ENCODE data around the gene POGLUT3. TPM values are rescaled to one million over a fixed set of nuclear protein-coding genes. Genes with fewer than 3 reads are reported as not detected.
A peak's percentile ranks its signal among the peaks of the same experiment; 100 is the strongest.

Gene POGLUT3
- total and polyA plus RNA-seq, 9 of the 15 experiments (the other 6 are each of a cell fraction or from before 2014, with no cell fraction given): 4.6 to 29.7 (median 17.8) TPM

DNA sequence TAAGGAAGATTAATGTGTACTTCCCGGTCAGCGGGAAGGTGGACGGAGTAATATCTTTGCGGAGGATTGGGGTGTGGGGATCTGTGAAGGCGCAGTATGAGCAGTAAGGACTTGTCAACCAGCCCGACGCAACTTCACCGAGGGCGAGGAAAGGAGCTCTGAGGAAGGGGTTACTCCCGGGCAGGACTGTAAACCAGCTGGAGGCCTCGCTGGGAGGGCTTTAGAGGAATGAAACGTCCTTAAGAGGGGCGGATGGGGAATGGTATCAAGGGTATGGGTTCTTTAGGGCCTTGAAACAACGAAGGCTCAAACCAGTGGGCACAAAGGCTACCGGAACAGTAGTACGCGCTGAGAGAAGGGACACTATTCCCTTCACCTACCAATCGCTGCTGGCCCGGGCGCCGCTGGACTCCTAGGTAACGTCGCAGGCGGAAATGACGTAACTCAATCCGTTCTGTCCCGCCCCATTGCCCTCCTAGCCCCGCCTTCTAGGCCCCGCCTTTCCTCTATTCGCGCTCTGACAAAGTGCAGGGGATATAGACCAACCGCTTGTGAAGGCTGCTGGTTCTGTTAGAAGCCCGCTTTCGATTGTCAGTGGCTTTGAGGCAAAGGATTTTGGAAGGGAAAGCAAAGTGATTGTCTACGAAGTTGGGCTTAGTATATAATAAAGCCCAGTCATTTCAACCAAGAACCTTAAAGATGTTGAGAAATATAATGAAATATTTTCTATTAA is 30.9 kb downstream of the POGLUT3 start, which contains the start of gene C11orf65 (continued):
- TF ChIP-seq, protein P1, sequence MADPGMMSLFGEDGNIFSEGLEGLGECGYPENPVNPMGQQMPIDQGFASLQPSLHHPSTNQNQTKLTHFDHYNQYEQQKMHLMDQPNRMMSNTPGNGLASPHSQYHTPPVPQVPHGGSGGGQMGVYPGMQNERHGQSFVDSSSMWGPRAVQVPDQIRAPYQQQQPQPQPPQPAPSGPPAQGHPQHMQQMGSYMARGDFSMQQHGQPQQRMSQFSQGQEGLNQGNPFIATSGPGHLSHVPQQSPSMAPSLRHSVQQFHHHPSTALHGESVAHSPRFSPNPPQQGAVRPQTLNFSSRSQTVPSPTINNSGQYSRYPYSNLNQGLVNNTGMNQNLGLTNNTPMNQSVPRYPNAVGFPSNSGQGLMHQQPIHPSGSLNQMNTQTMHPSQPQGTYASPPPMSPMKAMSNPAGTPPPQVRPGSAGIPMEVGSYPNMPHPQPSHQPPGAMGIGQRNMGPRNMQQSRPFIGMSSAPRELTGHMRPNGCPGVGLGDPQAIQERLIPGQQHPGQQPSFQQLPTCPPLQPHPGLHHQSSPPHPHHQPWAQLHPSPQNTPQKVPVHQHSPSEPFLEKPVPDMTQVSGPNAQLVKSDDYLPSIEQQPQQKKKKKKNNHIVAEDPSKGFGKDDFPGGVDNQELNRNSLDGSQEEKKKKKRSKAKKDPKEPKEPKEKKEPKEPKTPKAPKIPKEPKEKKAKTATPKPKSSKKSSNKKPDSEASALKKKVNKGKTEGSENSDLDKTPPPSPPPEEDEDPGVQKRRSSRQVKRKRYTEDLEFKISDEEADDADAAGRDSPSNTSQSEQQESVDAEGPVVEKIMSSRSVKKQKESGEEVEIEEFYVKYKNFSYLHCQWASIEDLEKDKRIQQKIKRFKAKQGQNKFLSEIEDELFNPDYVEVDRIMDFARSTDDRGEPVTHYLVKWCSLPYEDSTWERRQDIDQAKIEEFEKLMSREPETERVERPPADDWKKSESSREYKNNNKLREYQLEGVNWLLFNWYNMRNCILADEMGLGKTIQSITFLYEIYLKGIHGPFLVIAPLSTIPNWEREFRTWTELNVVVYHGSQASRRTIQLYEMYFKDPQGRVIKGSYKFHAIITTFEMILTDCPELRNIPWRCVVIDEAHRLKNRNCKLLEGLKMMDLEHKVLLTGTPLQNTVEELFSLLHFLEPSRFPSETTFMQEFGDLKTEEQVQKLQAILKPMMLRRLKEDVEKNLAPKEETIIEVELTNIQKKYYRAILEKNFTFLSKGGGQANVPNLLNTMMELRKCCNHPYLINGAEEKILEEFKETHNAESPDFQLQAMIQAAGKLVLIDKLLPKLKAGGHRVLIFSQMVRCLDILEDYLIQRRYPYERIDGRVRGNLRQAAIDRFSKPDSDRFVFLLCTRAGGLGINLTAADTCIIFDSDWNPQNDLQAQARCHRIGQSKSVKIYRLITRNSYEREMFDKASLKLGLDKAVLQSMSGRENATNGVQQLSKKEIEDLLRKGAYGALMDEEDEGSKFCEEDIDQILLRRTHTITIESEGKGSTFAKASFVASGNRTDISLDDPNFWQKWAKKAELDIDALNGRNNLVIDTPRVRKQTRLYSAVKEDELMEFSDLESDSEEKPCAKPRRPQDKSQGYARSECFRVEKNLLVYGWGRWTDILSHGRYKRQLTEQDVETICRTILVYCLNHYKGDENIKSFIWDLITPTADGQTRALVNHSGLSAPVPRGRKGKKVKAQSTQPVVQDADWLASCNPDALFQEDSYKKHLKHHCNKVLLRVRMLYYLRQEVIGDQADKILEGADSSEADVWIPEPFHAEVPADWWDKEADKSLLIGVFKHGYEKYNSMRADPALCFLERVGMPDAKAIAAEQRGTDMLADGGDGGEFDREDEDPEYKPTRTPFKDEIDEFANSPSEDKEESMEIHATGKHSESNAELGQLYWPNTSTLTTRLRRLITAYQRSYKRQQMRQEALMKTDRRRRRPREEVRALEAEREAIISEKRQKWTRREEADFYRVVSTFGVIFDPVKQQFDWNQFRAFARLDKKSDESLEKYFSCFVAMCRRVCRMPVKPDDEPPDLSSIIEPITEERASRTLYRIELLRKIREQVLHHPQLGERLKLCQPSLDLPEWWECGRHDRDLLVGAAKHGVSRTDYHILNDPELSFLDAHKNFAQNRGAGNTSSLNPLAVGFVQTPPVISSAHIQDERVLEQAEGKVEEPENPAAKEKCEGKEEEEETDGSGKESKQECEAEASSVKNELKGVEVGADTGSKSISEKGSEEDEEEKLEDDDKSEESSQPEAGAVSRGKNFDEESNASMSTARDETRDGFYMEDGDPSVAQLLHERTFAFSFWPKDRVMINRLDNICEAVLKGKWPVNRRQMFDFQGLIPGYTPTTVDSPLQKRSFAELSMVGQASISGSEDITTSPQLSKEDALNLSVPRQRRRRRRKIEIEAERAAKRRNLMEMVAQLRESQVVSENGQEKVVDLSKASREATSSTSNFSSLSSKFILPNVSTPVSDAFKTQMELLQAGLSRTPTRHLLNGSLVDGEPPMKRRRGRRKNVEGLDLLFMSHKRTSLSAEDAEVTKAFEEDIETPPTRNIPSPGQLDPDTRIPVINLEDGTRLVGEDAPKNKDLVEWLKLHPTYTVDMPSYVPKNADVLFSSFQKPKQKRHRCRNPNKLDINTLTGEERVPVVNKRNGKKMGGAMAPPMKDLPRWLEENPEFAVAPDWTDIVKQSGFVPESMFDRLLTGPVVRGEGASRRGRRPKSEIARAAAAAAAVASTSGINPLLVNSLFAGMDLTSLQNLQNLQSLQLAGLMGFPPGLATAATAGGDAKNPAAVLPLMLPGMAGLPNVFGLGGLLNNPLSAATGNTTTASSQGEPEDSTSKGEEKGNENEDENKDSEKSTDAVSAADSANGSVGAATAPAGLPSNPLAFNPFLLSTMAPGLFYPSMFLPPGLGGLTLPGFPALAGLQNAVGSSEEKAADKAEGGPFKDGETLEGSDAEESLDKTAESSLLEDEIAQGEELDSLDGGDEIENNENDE (IDR thresholded peaks at IDR 0.05; ENCODE audit: low read depth, low read length): no peak
- TF ChIP-seq MCM5 (IDR thresholded peaks at IDR 0.05; ENCODE audit: low read depth) (no peak), SNIP1 (IDR thresholded peaks at IDR 0.05; ENCODE audit: low read depth) (no peak), HDAC3 (IDR thresholded peaks at IDR 0.05; ENCODE audit: borderline replicate concordance, partially characterized antibody) (peak; percentile 27)
- TF ChIP-seq, protein P2, sequence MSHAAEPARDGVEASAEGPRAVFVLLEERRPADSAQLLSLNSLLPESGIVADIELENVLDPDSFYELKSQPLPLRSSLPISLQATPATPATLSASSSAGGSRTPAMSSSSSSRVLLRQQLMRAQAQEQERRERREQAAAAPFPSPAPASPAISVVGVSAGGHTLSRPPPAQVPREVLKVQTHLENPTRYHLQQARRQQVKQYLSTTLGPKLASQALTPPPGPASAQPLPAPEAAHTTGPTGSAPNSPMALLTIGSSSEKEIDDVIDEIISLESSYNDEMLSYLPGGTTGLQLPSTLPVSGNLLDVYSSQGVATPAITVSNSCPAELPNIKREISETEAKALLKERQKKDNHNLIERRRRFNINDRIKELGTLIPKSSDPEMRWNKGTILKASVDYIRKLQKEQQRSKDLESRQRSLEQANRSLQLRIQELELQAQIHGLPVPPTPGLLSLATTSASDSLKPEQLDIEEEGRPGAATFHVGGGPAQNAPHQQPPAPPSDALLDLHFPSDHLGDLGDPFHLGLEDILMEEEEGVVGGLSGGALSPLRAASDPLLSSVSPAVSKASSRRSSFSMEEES (CRISPR knock-in tag; IDR thresholded peaks at IDR 0.05): no peak
- TF ChIP-seq, protein P3, sequence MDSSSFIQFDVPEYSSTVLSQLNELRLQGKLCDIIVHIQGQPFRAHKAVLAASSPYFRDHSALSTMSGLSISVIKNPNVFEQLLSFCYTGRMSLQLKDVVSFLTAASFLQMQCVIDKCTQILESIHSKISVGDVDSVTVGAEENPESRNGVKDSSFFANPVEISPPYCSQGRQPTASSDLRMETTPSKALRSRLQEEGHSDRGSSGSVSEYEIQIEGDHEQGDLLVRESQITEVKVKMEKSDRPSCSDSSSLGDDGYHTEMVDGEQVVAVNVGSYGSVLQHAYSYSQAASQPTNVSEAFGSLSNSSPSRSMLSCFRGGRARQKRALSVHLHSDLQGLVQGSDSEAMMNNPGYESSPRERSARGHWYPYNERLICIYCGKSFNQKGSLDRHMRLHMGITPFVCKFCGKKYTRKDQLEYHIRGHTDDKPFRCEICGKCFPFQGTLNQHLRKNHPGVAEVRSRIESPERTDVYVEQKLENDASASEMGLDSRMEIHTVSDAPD (CRISPR knock-in tag; IDR thresholded peaks at IDR 0.05): no peak
- TF ChIP-seq, protein P4, sequence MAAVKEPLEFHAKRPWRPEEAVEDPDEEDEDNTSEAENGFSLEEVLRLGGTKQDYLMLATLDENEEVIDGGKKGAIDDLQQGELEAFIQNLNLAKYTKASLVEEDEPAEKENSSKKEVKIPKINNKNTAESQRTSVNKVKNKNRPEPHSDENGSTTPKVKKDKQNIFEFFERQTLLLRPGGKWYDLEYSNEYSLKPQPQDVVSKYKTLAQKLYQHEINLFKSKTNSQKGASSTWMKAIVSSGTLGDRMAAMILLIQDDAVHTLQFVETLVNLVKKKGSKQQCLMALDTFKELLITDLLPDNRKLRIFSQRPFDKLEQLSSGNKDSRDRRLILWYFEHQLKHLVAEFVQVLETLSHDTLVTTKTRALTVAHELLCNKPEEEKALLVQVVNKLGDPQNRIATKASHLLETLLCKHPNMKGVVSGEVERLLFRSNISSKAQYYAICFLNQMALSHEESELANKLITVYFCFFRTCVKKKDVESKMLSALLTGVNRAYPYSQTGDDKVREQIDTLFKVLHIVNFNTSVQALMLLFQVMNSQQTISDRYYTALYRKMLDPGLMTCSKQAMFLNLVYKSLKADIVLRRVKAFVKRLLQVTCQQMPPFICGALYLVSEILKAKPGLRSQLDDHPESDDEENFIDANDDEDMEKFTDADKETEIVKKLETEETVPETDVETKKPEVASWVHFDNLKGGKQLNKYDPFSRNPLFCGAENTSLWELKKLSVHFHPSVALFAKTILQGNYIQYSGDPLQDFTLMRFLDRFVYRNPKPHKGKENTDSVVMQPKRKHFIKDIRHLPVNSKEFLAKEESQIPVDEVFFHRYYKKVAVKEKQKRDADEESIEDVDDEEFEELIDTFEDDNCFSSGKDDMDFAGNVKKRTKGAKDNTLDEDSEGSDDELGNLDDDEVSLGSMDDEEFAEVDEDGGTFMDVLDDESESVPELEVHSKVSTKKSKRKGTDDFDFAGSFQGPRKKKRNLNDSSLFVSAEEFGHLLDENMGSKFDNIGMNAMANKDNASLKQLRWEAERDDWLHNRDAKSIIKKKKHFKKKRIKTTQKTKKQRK (IDR thresholded peaks at IDR 0.05; ENCODE audit: borderline replicate concordance, low read depth, low read length): no peak

Data from K562 (cell line).